A673 (cell line): Measurements from ENCODE around the gene OPN3. TPM values are rescaled to one million over a fixed set of nuclear protein-coding genes. Genes with fewer than 3 reads are reported as not detected.

ENCODE experiments used
- BruUV-seq: library from RNA; stranded (reverse); fragments of 400-500 nt; replicated peaks from 2 replicates; lab custom pipeline; 2021; lab: Mats Ljungman, UMichigan
- CTCF ChIA-PET: fragments of 300-600 bp; sonication (Branson Sonifier 250); formaldehyde crosslinking; loops from one replicate; lab custom pipeline; 2022; ENCODE audit warnings: antibody characterized with exemption; lab: Charles Lee
- POLR2A ChIA-PET: fragments of 300-600 bp; sonication (Branson Sonifier 250); formaldehyde crosslinking; loops from one replicate; lab custom pipeline; 2022; ENCODE audit warnings: antibody characterized with exemption; ENCODE audit not compliant: low non-redundant PET; lab: Charles Lee
- DNase-seq: peaks from one replicate; pipeline ENCODE4 v3.0.0-alpha.2; 2015; ENCODE audit warnings: low spot score
- H3K27ac ChIP-seq: fragments of 200-600 bp; sonication (generic); 2 replicates; pipeline ENCODE4 v1.5.1; 2016; ENCODE audit warnings: mixed run types, low read depth, mild to moderate bottlenecking, mixed read lengths, antibody characterized with exemption, low read length; ENCODE audit not compliant: poor library complexity, severe bottlenecking
- H3K27me3 ChIP-seq: fragments of 200-600 bp; sonication (generic); replicated peaks from 2 replicates; pipeline ENCODE4 v1.6.1; 2017; ENCODE audit warnings: mixed run types, low read depth, mild to moderate bottlenecking, mixed read lengths, antibody characterized with exemption, low read length; ENCODE audit not compliant: insufficient read depth, poor library complexity
- H3K36me3 ChIP-seq: fragments of 200-600 bp; sonication (generic); 2 replicates; pipeline ENCODE4 v1.6.1; 2016; ENCODE audit warnings: mixed run types, mild to moderate bottlenecking, mixed read lengths, antibody characterized with exemption, low read length; ENCODE audit not compliant: insufficient read depth, poor library complexity, severe bottlenecking
- H3K4me1 ChIP-seq: fragments of 200-600 bp; sonication (generic); 2 replicates; pipeline ENCODE4 v1.6.1; 2017; ENCODE audit warnings: mixed run types, mild to moderate bottlenecking, mixed read lengths, antibody characterized with exemption, low read length; ENCODE audit not compliant: insufficient read depth, poor library complexity, severe bottlenecking
- H3K4me3 ChIP-seq: fragments of 200-600 bp; sonication (generic); 2 replicates; pipeline ENCODE4 v1.5.1; 2016; ENCODE audit warnings: low read depth, mixed run types, mild to moderate bottlenecking, mixed read lengths, low read length; ENCODE audit not compliant: poor library complexity, severe bottlenecking
- H3K9me3 ChIP-seq: fragments of 200-600 bp; sonication (generic); 2 replicates; pipeline ENCODE4 v1.6.1; 2016; ENCODE audit warnings: mixed run types, low read depth, mild to moderate bottlenecking, mixed read lengths, antibody characterized with exemption, low read length; ENCODE audit not compliant: poor library complexity, severe bottlenecking
- CTCF ChIP-seq: fragments of 300-800, 200-600 bp; sonication (generic); conservative IDR thresholded peaks from 2 replicates; pipeline ENCODE4 v1.5.1; 2017; ENCODE audit warnings: low read depth, mild to moderate bottlenecking, antibody characterized with exemption, low read length, moderate library complexity, mixed read lengths
- EZH2 ChIP-seq: fragments of 200-600 bp; sonication (generic); IDR thresholded peaks from 2 replicates; pipeline ENCODE4 v1.6.1; 2017; ENCODE audit warnings: borderline replicate concordance, low read depth, mild to moderate bottlenecking, mixed read lengths, antibody characterized with exemption, low read length; ENCODE audit not compliant: poor library complexity, severe bottlenecking
- intact Hi-C: fragments of 100-400 bp; cut with micrococcal nuclease; formaldehyde crosslinking; loops from one replicate; pipeline ENCODE4 v1.10.0; 2022; ENCODE audit not compliant: unreplicated experiment
- total RNA-seq: library from RNA; stranded (reverse); gene quantifications from 2 replicates; pipeline ENCODE4 v1.2.3, GENCODE V29; 2021

OPN3 gene
- total RNA-seq, 1 experiment from 2014 or later, result 12.6 TPM

GRCh38 chr1:241614572-241614971 is 25.6 kb downstream of the OPN3 start:
- ChIA-PET CTCF (no interaction called here), POLR2A (no interaction called here)
- no peak overlapping the region for H3K4me3 ChIP-seq
- H3K4me1 ChIP-seq, result no peaks in the 10 kb centered on the region
- H3K27me3 ChIP-seq, result no peaks in the 10 kb centered on the region
- no TSS peak for BruUV-seq
- no peak overlapping the region for H3K27ac ChIP-seq
- DNase-seq, result no peak
- intact Hi-C loops, result loop anchor here (5.0 to 10.0 kb wide), 2 partner anchors 218 to 400 kb away; no protein-coding TSS in a partner anchor
- H3K36me3 ChIP-seq, result no peaks in the 10 kb centered on the region
- no peaks in the 10 kb centered on the region for H3K9me3 ChIP-seq
- TF ChIP-seq EZH2 (no peak), CTCF (no peak)

- no peak for DNase-seq
- Histone ChIP-seq H3K27ac (no peak overlapping the region), H3K4me3 (no peak overlapping the region), H3K36me3 (no peaks in the 10 kb centered on the region), H3K4me1 (no peaks in the 10 kb centered on the region), H3K9me3 (no peaks in the 10 kb centered on the region), H3K27me3 (no peaks in the 10 kb centered on the region)
- intact Hi-C loops, result loop anchor here (5.0 to 10.0 kb wide), 2 partner anchors 218 to 401 kb away; no protein-coding TSS in a partner anchor
- BruUV-seq, result no TSS peak
- ChIA-PET POLR2A (no interaction called here), CTCF (no interaction called here)
- TF ChIP-seq CTCF, result no peak
- TF ChIP-seq EZH2, result no peak
Measured at GRCh38 chr1:241614144-241614543, 26.0 kb downstream of the OPN3 start.

DNA sequence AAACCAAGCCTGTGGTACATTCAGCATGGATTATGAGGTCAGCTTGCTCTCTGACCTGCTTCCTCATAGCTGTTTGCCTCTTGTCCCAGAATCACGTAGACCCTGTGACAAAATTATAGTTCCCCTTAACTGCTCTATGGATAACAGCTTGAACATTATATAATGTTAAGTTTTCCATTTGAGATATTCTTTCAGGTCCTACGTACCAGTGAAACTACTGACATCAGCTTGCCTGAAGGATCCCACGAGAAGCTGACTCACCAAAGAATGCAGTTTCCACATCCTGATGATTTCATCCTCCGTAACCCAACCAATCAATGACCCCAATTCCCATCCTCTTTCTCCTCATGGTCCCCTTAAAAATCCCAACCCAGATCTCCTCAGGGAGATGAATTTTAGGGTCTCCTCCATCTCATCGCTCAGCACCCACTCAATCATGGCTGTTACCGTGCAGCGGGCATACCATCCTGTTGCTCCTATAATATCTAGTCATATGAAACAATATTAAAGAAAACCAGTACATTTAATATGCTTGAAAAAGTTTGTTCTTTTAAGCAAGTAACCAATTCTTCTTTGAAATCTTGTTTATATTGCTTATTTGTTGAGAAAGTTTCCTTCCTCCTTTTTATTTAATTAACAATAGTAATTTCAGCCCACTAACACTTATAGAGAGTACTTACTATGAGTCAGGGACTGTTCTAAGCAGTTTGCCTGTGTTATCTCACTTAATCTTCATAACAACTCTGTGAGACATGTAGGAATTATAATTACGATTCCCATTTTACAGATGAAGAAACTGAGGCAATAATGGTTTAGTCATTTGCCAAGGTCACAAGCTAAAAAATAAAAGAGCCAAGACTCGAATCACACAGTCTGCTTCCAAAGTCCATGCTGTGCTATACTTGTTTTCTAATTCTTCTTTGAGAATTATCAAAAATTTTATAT is 27.4 kb downstream of the OPN3 start:
- Histone ChIP-seq H3K27me3 (no peaks in the 10 kb centered on the region), H3K27ac (no peak overlapping the region), H3K9me3 (no peaks in the 10 kb centered on the region), H3K4me1 (no peaks in the 10 kb centered on the region), H3K36me3 (no peaks in the 10 kb centered on the region), H3K4me3 (no peak overlapping the region)
- intact Hi-C loops, result loop anchor here (5.0 to 10.0 kb wide), 2 partner anchors 219 to 402 kb away; no protein-coding TSS in a partner anchor
- POLR2A ChIA-PET, result no interaction called here
- no peak for DNase-seq
- BruUV-seq, result no TSS peak
- CTCF ChIA-PET, result no interaction called here
- TF ChIP-seq CTCF (no peak), EZH2 (no peak)
